Keratinocyte (primary cell): ENCODE data around the gene CCN2.

Experiments used
- EZH2 ChIP-seq: IDR thresholded peaks from one replicate; pipeline ENCODE4 v1.6.1; 2012; ENCODE audit warnings: inconsistent platforms, mild to moderate bottlenecking, low read length, moderate library complexity
- TF ChIP-seq, protein P1 (sequence below), 3 experiments: IDR thresholded peaks in 1 of 3; conservative IDR thresholded peaks in 1 of 3; optimal IDR thresholded peaks in 1 of 3; 2 replicates in 2 of 3; 3 replicates in 1 of 3; pipeline versions ENCODE3 to v1.5.1; 2011; ENCODE audit warnings: low read length in 3 of 3, mild to moderate bottlenecking in 3 of 3, moderate library complexity in 2 of 3, control low read depth in 1 of 3, inconsistent platforms in 1 of 3; ENCODE audit not compliant: insufficient read depth in 2 of 3; ENCODE audit errors: extremely low read depth in 1 of 3

DNA sequence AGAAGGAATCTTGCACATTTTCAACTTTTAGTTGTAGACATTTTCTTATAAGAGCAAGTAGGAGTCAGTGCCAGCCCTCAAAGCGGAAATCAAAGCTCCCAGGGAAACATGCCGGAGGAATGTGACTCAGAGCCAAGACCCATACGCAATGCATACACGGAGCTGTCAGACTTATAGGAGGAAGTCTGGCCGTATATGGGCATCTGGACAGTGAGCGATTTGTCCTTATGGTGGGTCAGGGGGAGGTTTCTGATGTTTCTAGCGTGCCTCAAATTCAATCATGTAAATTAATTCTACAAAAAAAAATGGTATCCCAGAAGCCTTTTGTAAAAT, 3.6 kb upstream of the CCN2 start:
- TF ChIP-seq, protein P1, sequence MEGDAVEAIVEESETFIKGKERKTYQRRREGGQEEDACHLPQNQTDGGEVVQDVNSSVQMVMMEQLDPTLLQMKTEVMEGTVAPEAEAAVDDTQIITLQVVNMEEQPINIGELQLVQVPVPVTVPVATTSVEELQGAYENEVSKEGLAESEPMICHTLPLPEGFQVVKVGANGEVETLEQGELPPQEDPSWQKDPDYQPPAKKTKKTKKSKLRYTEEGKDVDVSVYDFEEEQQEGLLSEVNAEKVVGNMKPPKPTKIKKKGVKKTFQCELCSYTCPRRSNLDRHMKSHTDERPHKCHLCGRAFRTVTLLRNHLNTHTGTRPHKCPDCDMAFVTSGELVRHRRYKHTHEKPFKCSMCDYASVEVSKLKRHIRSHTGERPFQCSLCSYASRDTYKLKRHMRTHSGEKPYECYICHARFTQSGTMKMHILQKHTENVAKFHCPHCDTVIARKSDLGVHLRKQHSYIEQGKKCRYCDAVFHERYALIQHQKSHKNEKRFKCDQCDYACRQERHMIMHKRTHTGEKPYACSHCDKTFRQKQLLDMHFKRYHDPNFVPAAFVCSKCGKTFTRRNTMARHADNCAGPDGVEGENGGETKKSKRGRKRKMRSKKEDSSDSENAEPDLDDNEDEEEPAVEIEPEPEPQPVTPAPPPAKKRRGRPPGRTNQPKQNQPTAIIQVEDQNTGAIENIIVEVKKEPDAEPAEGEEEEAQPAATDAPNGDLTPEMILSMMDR (optimal IDR thresholded peaks at IDR 0.05 in 1 of 3, IDR thresholded peaks at IDR 0.05 in 1 of 3, conservative IDR thresholded peaks at IDR 0.05 in 1 of 3; ENCODE audit: extremely low read depth in 1 of 3, insufficient read depth in 2 of 3, low read length in 3 of 3): no peak
- TF ChIP-seq EZH2: no peak
